Endothelial cell of umbilical vein (primary cell): ENCODE data around the gene TTC22. TPM values are rescaled to one million over a fixed set of nuclear protein-coding genes. Genes with fewer than 3 reads are reported as not detected.
"Not testable (repeated sequence)": the region's sequence is repeated elsewhere in the genome, so short reads cannot be mapped to it uniquely, and the experiment has no call there.

Source experiments
- BruUV-seq: library from RNA; stranded (reverse); fragments of 400-500 nt; replicated peaks from 2 replicates; lab custom pipeline; 2021; lab: Mats Ljungman, UMichigan
- CTCF ChIA-PET: fragments of 300-600, 350-600 bp; sonication (Branson Sonifier 250); formaldehyde crosslinking; loops from one replicate; lab custom pipeline; 2021; ENCODE audit warnings: antibody characterized with exemption, inconsistent platforms; lab: Charles Lee
- POLR2A ChIA-PET: fragments of 300-600, 350-600 bp; sonication (Branson Sonifier 250); formaldehyde crosslinking; loops from one replicate; lab custom pipeline; 2021; ENCODE audit warnings: antibody characterized with exemption, inconsistent platforms; lab: Charles Lee
- DNase-seq: peaks from one replicate; pipeline ENCODE4 v3.0.0-alpha.2; 2011; ENCODE audit warnings: low read depth, low spot score
- FAIRE-seq: peaks from 2 replicates; lab custom pipeline; 2011; peaks lifted over from hg19 to GRCh38; lab: Jason Lieb, UNC
- H2AFZ ChIP-seq: 2 replicates; pipeline ENCODE4 v1.6.0; 2012; ENCODE audit warnings: low read depth, low read length, control low read depth, inconsistent platforms
- H3K27ac ChIP-seq: 2 replicates; pipeline ENCODE4 v1.5.1; 2011; ENCODE audit warnings: low read depth, mild to moderate bottlenecking, control low read depth, low read length, moderate library complexity; ENCODE audit not compliant: insufficient read depth
- H3K27me3 ChIP-seq, 2 experiments: 2 replicates each; pipeline versions ENCODE4 v1.6.0 to v1.6.1; 2011; ENCODE audit warnings: low read length in 2 of 2, mixed read lengths in 1 of 2; ENCODE audit not compliant: control insufficient read depth in 2 of 2, insufficient read depth in 2 of 2
- H3K36me3 ChIP-seq, 2 experiments: 2 replicates in 1 of 2; 3 replicates in 1 of 2; pipeline ENCODE4 v1.5.1; 2011; ENCODE audit warnings: low read length in 2 of 2, mild to moderate bottlenecking in 1 of 2, moderate library complexity in 1 of 2; ENCODE audit not compliant: control insufficient read depth in 2 of 2, insufficient read depth in 2 of 2; ENCODE audit errors: extremely low read depth in 1 of 2
- H3K4me1 ChIP-seq: 3 replicates; pipeline ENCODE4 v1.5.1; 2011; ENCODE audit warnings: mild to moderate bottlenecking, low read length; ENCODE audit not compliant: control insufficient read depth, insufficient read depth; ENCODE audit errors: extremely low read depth
- H3K4me2 ChIP-seq: 2 replicates; pipeline ENCODE4 v1.6.1; 2011; ENCODE audit warnings: low read length, control low read depth, mixed read lengths; ENCODE audit not compliant: insufficient read depth
- H3K4me3 ChIP-seq, 3 experiments: fragments of 200-600 bp in 1 of 3; sonication (generic), shearing (Covaris generic) in 1 of 3; replicated peaks in 1 of 3; 2 replicates each; pipeline ENCODE4 v1.5.1; 2011 to 2016; ENCODE audit warnings: control low read depth in 3 of 3, low read length in 3 of 3, mild to moderate bottlenecking in 2 of 3, inconsistent platforms in 1 of 3, low read depth in 1 of 3, moderate library complexity in 1 of 3; ENCODE audit not compliant: insufficient read depth in 1 of 3
- H3K79me2 ChIP-seq: 2 replicates; pipeline ENCODE4 v1.6.0; 2012; ENCODE audit warnings: low read length, inconsistent platforms; ENCODE audit not compliant: control insufficient read depth, insufficient read depth
- H3K9ac ChIP-seq: replicated peaks from 2 replicates; pipeline ENCODE3; 2011; ENCODE audit warnings: low read length, control low read depth; ENCODE audit not compliant: insufficient read depth; ENCODE audit errors: extremely low read depth
- H3K9me1 ChIP-seq: replicated peaks from 3 replicates; pipeline ENCODE4 v1.6.0; 2011; ENCODE audit warnings: mild to moderate bottlenecking, low read length; ENCODE audit not compliant: control insufficient read depth, insufficient read depth; ENCODE audit errors: extremely low read depth
- H3K9me3 ChIP-seq: replicated peaks from 2 replicates; pipeline ENCODE4 v1.5.1; 2012; ENCODE audit warnings: low read length, inconsistent platforms; ENCODE audit not compliant: control insufficient read depth, insufficient read depth
- H4K20me1 ChIP-seq: replicated peaks from 2 replicates; pipeline ENCODE3; 2011; ENCODE audit warnings: mild to moderate bottlenecking, low read length; ENCODE audit not compliant: control insufficient read depth, insufficient read depth; ENCODE audit errors: extremely low read depth
- CTCF ChIP-seq, 2 donors: IDR thresholded peaks; 1 replicate in 1 of 2; 2 replicates in 1 of 2; pipeline ENCODE4 v1.5.1; 2011; ENCODE audit warnings: low read length in 2 of 2, mild to moderate bottlenecking in 2 of 2, moderate library complexity in 2 of 2, control low read depth in 1 of 2, inconsistent platforms in 1 of 2, low read depth in 1 of 2; ENCODE audit not compliant: insufficient read depth in 1 of 2; ENCODE audit errors: extremely low read depth in 1 of 2
- EZH2 ChIP-seq: IDR thresholded peaks from 2 replicates; pipeline ENCODE4 v1.6.1; 2012; ENCODE audit warnings: borderline replicate concordance, low read depth, mild to moderate bottlenecking, moderate library complexity, low read length, inconsistent platforms; ENCODE audit not compliant: severe bottlenecking
- FOS ChIP-seq: IDR thresholded peaks from 2 replicates; pipeline ENCODE4 v1.6.1; 2011; ENCODE audit warnings: mild to moderate bottlenecking, low read length, moderate library complexity, borderline replicate concordance; ENCODE audit not compliant: insufficient read depth
- GATA2 ChIP-seq: IDR thresholded peaks from 2 replicates; pipeline ENCODE4 v1.7.0; 2011; ENCODE audit warnings: low read depth, mild to moderate bottlenecking, moderate library complexity, mixed read lengths, low read length; ENCODE audit not compliant: insufficient read length, insufficient read depth
- JUN ChIP-seq: IDR thresholded peaks from 2 replicates; pipeline ENCODE4 v1.6.1; 2011; ENCODE audit warnings: borderline replicate concordance, low read depth; ENCODE audit not compliant: insufficient read length, insufficient read depth
- MAX ChIP-seq: IDR thresholded peaks from 2 replicates; pipeline ENCODE4 v1.6.1; 2011; ENCODE audit not compliant: insufficient read depth, insufficient read length
- MYC ChIP-seq: IDR thresholded peaks from one replicate; pipeline ENCODE4 v1.6.1; 2011; ENCODE audit warnings: mild to moderate bottlenecking, low read depth, low read length
- POLR2A ChIP-seq: IDR thresholded peaks from 2 replicates; pipeline ENCODE4 v1.6.1; 2012; ENCODE audit warnings: low read depth, mild to moderate bottlenecking, control low read depth, low read length
- POLR2AphosphoS5 ChIP-seq: IDR thresholded peaks from 2 replicates; pipeline ENCODE4 v1.6.1; 2012; ENCODE audit warnings: low read depth, mild to moderate bottlenecking, control low read depth, low read length, moderate library complexity; ENCODE audit not compliant: insufficient read depth
- dilution Hi-C: fragments of 300-500 bp; cut with MboI; formaldehyde crosslinking; loops from one replicate; pipeline ENCODE4 v1.15.0; 2019; ENCODE audit warnings: low sequenced_read_pairs; ENCODE audit not compliant: extremely low pct_ligation_motif_present
- intact Hi-C: fragments of 100-400 bp; cut with micrococcal nuclease; formaldehyde crosslinking; loops from one replicate; pipeline ENCODE4 v1.10.0; 2022
- polyA plus RNA-seq, 4 experiments: library from polyadenylated mRNA; depleted of rRNA in 3 of 4; stranded (reverse) in 3 of 4; unstranded in 1 of 4; fragments of >200 nt; gene quantifications; 2 replicates each; pipeline versions ENCODE4 v1.2.1 to v1.2.3, GENCODE V29; 2011 to 2012; ENCODE audit warnings: missing spikeins in 1 of 4
- total RNA-seq: library from RNA; stranded (reverse); gene quantifications from 2 replicates; pipeline ENCODE4 v1.2.3, GENCODE V29; 2021

Gene TTC22
- total and polyA plus RNA-seq, 2 donors (not counting 3 experiments of a cell fraction or from before 2014, with no cell fraction given) = not detected

GRCh38 chr1:54777011-54777410 lies 24.1 kb downstream of the TTC22 start:
- no peak overlapping the region for H3K9ac ChIP-seq
- TF ChIP-seq POLR2A = no peak
- no peak for TF ChIP-seq CTCF (IDR thresholded peaks at IDR 0.05; ENCODE audit: extremely low read depth in 1 of 2, insufficient read depth in 1 of 2, low read depth in 1 of 2, low read length in 2 of 2)
- no peak for TF ChIP-seq GATA2
- TF ChIP-seq MAX = no peak
- TF ChIP-seq JUN = no peak
- no peak for TF ChIP-seq POLR2AphosphoS5
- no peak for TF ChIP-seq EZH2
- no peak for TF ChIP-seq FOS
- no peak for TF ChIP-seq MYC
- ChIA-PET POLR2A (no interaction called here), CTCF (no interaction called here)
- H3K4me2 ChIP-seq = no peak overlapping the region
- no peaks in the 10 kb centered on the region for H3K9me1 ChIP-seq
- H3K36me3 ChIP-seq = no peaks in the 10 kb centered on the region
- DNase-seq (no peak), FAIRE-seq (no peak)
- no peaks in the 10 kb centered on the region for H3K9me3 ChIP-seq
- dilution Hi-C loops = no loop called here
- intact Hi-C loops = no loop called here
- H2AFZ ChIP-seq = no peak overlapping the region
- H3K27ac ChIP-seq = no peak overlapping the region
- H3K79me2 ChIP-seq = no peaks in the 10 kb centered on the region
- no peak overlapping the region for H3K4me3 ChIP-seq
- no TSS peak for BruUV-seq
- peaks cover 13 to 27% of the 10 kb centered on the region in 2 experiments for H3K27me3 ChIP-seq
- no peaks in the 10 kb centered on the region for H4K20me1 ChIP-seq
- no peaks in the 10 kb centered on the region for H3K4me1 ChIP-seq

- CTCF ChIA-PET = interaction anchor here (1.0 to 1.4 kb wide), 2 partner anchors 15 to 16 kb away, joined by 4 read pairs; no protein-coding TSS in a partner anchor
- not testable (repeated sequence) for BruUV-seq, H3K4me2 ChIP-seq
Measured at GRCh38 chr1:54775828-54776721, 25.0 kb downstream of the TTC22 start.

More at GRCh38 chr1:54775828-54776721, 25.0 kb downstream of the TTC22 start:
- H3K4me1 ChIP-seq, H3K9me1 ChIP-seq, intact Hi-C loops, POLR2A ChIA-PET, H3K79me2 ChIP-seq, FAIRE-seq, H4K20me1 ChIP-seq, H2AFZ ChIP-seq, H3K4me3 ChIP-seq, H3K27ac ChIP-seq, dilution Hi-C loops, DNase-seq, H3K36me3 ChIP-seq, H3K9me3 ChIP-seq, H3K9ac ChIP-seq: not testable (repeated sequence)
- peaks cover 4 to 24% of the 10 kb centered on the region in 2 experiments for H3K27me3 ChIP-seq
